OCI-LY1 (cell line): ENCODE data around the gene KIAA0232.
"Not testable (repeated sequence)": the region's sequence is repeated elsewhere in the genome, so short reads cannot be mapped to it uniquely, and the experiment has no call there.

Experiments used
- H2AFZ ChIP-seq: fragments of 200-600 bp; sonication (generic), shearing (Covaris generic); 2 replicates; pipeline ENCODE4 v1.6.0; 2014; ENCODE audit warnings: antibody characterized with exemption, mild to moderate bottlenecking, low read length
- H3F3A ChIP-seq: fragments of 200-600 bp; sonication (generic), shearing (Covaris generic); 2 replicates; pipeline ENCODE4 v1.6.0; 2014; ENCODE audit warnings: mild to moderate bottlenecking, antibody characterized with exemption, low read length, moderate library complexity; ENCODE audit not compliant: insufficient read depth
- H3K27ac ChIP-seq: fragments of 200-600 bp; sonication (generic); 2 replicates; pipeline ENCODE4 v1.5.1; 2014; ENCODE audit warnings: low read length, mixed run types, mild to moderate bottlenecking, low read depth; ENCODE audit not compliant: poor library complexity, severe bottlenecking
- H3K27me3 ChIP-seq: fragments of 200-600 bp; sonication (generic); 2 replicates; pipeline ENCODE4 v1.6.0; 2014; ENCODE audit warnings: antibody characterized with exemption, mild to moderate bottlenecking, low read length, moderate library complexity; ENCODE audit not compliant: insufficient read depth
- H3K36me3 ChIP-seq: fragments of 200-600 bp; sonication (generic); 2 replicates; pipeline ENCODE4 v1.6.1; 2014; ENCODE audit warnings: mild to moderate bottlenecking, antibody characterized with exemption, low read length, moderate library complexity, mixed read lengths; ENCODE audit not compliant: insufficient read depth
- H3K4me1 ChIP-seq: fragments of 200-600 bp; sonication (generic); 2 replicates; pipeline ENCODE4 v1.5.1; 2014; ENCODE audit warnings: mild to moderate bottlenecking, low read length, moderate library complexity; ENCODE audit not compliant: insufficient read depth, severe bottlenecking
- H3K4me2 ChIP-seq: fragments of 200-600 bp; sonication (generic), shearing (Covaris generic); 2 replicates; pipeline ENCODE4 v1.6.1; 2014; ENCODE audit warnings: low read length
- H3K4me3 ChIP-seq: fragments of 200-600 bp; sonication (generic); 2 replicates; pipeline ENCODE4 v1.5.1; 2014; ENCODE audit warnings: low read length, low read depth, mild to moderate bottlenecking, mixed read lengths; ENCODE audit not compliant: poor library complexity, severe bottlenecking
- H3K79me2 ChIP-seq: fragments of 200-600 bp; shearing (Covaris generic); 2 replicates; pipeline ENCODE4 v1.6.1; 2016; ENCODE audit warnings: mixed run types, low read length, mixed read lengths; ENCODE audit not compliant: insufficient read depth
- H3K9ac ChIP-seq: fragments of 200-600 bp; sonication (generic), shearing (Covaris generic); 2 replicates; pipeline ENCODE4 v1.6.1; 2014; ENCODE audit warnings: mild to moderate bottlenecking, low read length, mixed read lengths
- H3K9me2 ChIP-seq: fragments of 200-600 bp; sonication (generic), shearing (Covaris generic); 2 replicates; pipeline ENCODE4 v1.6.1; 2014; ENCODE audit warnings: low read depth, mild to moderate bottlenecking, low read length, mixed read lengths
- H3K9me3 ChIP-seq: fragments of 200-600 bp; shearing (Covaris generic); 2 replicates; pipeline ENCODE4 v1.6.1; 2014; ENCODE audit warnings: low read length, mixed read lengths
- H4K20me1 ChIP-seq: fragments of 200-600 bp; sonication (generic), shearing (Covaris generic); 2 replicates; pipeline ENCODE4 v1.6.0; 2016; ENCODE audit warnings: mild to moderate bottlenecking, low read length; ENCODE audit not compliant: insufficient read depth
- CTCF ChIP-seq: fragments of 200-600 bp; sonication (generic), shearing (Covaris generic); IDR thresholded peaks from 2 replicates; pipeline ENCODE4 v1.5.1; 2017; ENCODE audit warnings: mild to moderate bottlenecking, antibody characterized with exemption, low read length, moderate library complexity, mixed read lengths
- EZH2 ChIP-seq: fragments of 200-600 bp; sonication (generic), shearing (Covaris generic); IDR thresholded peaks from 2 replicates; pipeline ENCODE4 v1.8.0; 2017; ENCODE audit warnings: borderline replicate concordance, mixed run types, mild to moderate bottlenecking, antibody characterized with exemption, low read length, moderate library complexity, mixed read lengths

The KIAA0232 gene

GRCh38 chr4:6889736-6890324 is 107.3 kb downstream of the KIAA0232 start:
- no peak overlapping the region for H3K4me2 ChIP-seq
- H3F3A ChIP-seq, result no peaks in the 10 kb centered on the region
- H3K4me3 ChIP-seq, result no peak overlapping the region
- no peaks in the 10 kb centered on the region for H3K9me2 ChIP-seq
- H4K20me1 ChIP-seq, result no peaks in the 10 kb centered on the region
- H3K27me3 ChIP-seq, result no peaks in the 10 kb centered on the region
- no peaks in the 10 kb centered on the region for H3K79me2 ChIP-seq
- TF ChIP-seq EZH2 (no peak), CTCF (no peak)
- H3K27ac ChIP-seq, result no peak overlapping the region
- no peaks in the 10 kb centered on the region for H3K36me3 ChIP-seq
- peaks cover 11% of the 10 kb centered on the region for H3K4me1 ChIP-seq
- no peaks in the 10 kb centered on the region for H3K9me3 ChIP-seq
- H3K9ac ChIP-seq, result no peak overlapping the region
- no peak overlapping the region for H2AFZ ChIP-seq

- no peak overlapping the region for H3K9ac ChIP-seq
- no peak overlapping the region for H2AFZ ChIP-seq
- H3K27ac ChIP-seq, result no peak overlapping the region
- no peaks in the 10 kb centered on the region for H4K20me1 ChIP-seq
- H3K36me3 ChIP-seq, result no peaks in the 10 kb centered on the region
- no peak overlapping the region for H3K4me3 ChIP-seq
- peaks cover 11% of the 10 kb centered on the region for H3K4me1 ChIP-seq
- no peaks in the 10 kb centered on the region for H3K9me2 ChIP-seq
- H3F3A ChIP-seq, result no peaks in the 10 kb centered on the region
- no peak overlapping the region for H3K4me2 ChIP-seq
- H3K27me3 ChIP-seq, result no peaks in the 10 kb centered on the region
- no peaks in the 10 kb centered on the region for H3K79me2 ChIP-seq
- no peaks in the 10 kb centered on the region for H3K9me3 ChIP-seq
- no peak for TF ChIP-seq EZH2
- no peak for TF ChIP-seq CTCF
These were observed 107.8 kb downstream of the KIAA0232 start for GRCh38 chr4:6890358-6890757.

GRCh38 chr4:6890971-6891370 is 108.4 kb downstream of the KIAA0232 start:
- H3K4me1 ChIP-seq, H3K9ac ChIP-seq, H3K79me2 ChIP-seq, H3F3A ChIP-seq, H3K27ac ChIP-seq, H4K20me1 ChIP-seq, H3K9me3 ChIP-seq, H3K4me3 ChIP-seq, H3K27me3 ChIP-seq, H2AFZ ChIP-seq, H3K4me2 ChIP-seq, H3K36me3 ChIP-seq, H3K9me2 ChIP-seq: not testable (repeated sequence)

- Histone ChIP-seq H4K20me1 (no peaks in the 10 kb centered on the region), H3K4me3 (no peak overlapping the region), H3K9me3 (no peaks in the 10 kb centered on the region), H3K79me2 (no peaks in the 10 kb centered on the region), H3K9me2 (no peaks in the 10 kb centered on the region), H3K27ac (no peak overlapping the region), H3K4me1 (peaks cover 6% of the 10 kb centered on the region), H3F3A (no peaks in the 10 kb centered on the region), H3K9ac (no peak overlapping the region), H3K27me3 (no peaks in the 10 kb centered on the region), H3K36me3 (no peaks in the 10 kb centered on the region), H2AFZ (no peak overlapping the region), H3K4me2 (no peak overlapping the region)
- TF ChIP-seq CTCF, result no peak
- TF ChIP-seq EZH2, result no peak
These were observed 109.1 kb downstream of the KIAA0232 start for GRCh38 chr4:6891436-6892170.
